OCI-LY7 (cell line): Measurements from ENCODE around the gene CIDEA. TPM values are rescaled to one million over a fixed set of nuclear protein-coding genes. Genes with fewer than 3 reads are reported as not detected.

Source experiments
- BruUV-seq: library from RNA; stranded (reverse); fragments of 400-500 nt; replicated peaks from 2 replicates; lab custom pipeline; 2021; lab: Mats Ljungman, UMichigan
- CTCF ChIA-PET: fragments of 300-600 bp; sonication (Branson Sonifier 250); formaldehyde crosslinking; loops from one replicate; lab custom pipeline; 2022; ENCODE audit warnings: antibody characterized with exemption; ENCODE audit not compliant: unreplicated experiment; lab: Charles Lee
- POLR2A ChIA-PET: fragments of 300-600 bp; sonication (Branson Sonifier 250); formaldehyde crosslinking; loops from one replicate; lab custom pipeline; 2022; ENCODE audit warnings: antibody characterized with exemption; lab: Charles Lee
- DNase-seq: peaks from one replicate; pipeline ENCODE4 v3.0.0-alpha.2; 2015; ENCODE audit warnings: low spot score
- H2AFZ ChIP-seq: fragments of 200-600 bp; sonication (generic), shearing (Covaris generic); 2 replicates; pipeline ENCODE4 v1.6.1; 2014; ENCODE audit warnings: mild to moderate bottlenecking, antibody characterized with exemption, low read length, moderate library complexity
- H3K27ac ChIP-seq: fragments of 200-600 bp; sonication (generic); 2 replicates; pipeline ENCODE4 v1.5.1; 2014; ENCODE audit warnings: mixed run types, low read depth, mild to moderate bottlenecking, moderate library complexity, low read length, inconsistent platforms; ENCODE audit not compliant: poor library complexity, severe bottlenecking
- H3K36me3 ChIP-seq: fragments of 200-600 bp; sonication (generic); 2 replicates; pipeline ENCODE4 v1.6.1; 2014; ENCODE audit warnings: mild to moderate bottlenecking, antibody characterized with exemption, low read length, moderate library complexity, mixed read lengths; ENCODE audit not compliant: insufficient read depth
- H3K4me1 ChIP-seq: fragments of 200-600 bp; sonication (generic); 2 replicates; pipeline ENCODE4 v1.5.1; 2014; ENCODE audit warnings: mild to moderate bottlenecking, low read length; ENCODE audit not compliant: insufficient read depth, poor library complexity, severe bottlenecking
- H3K4me2 ChIP-seq: fragments of 200-600 bp; sonication (generic); 2 replicates; pipeline ENCODE4 v1.6.1; 2014; ENCODE audit warnings: mild to moderate bottlenecking, low read length
- H3K4me3 ChIP-seq: fragments of 200-600 bp; sonication (generic); 2 replicates; pipeline ENCODE4 v1.5.1; 2014; ENCODE audit warnings: mild to moderate bottlenecking, low read depth, low read length; ENCODE audit not compliant: poor library complexity, severe bottlenecking
- H3K79me2 ChIP-seq: fragments of 200-600 bp; sonication (generic); 2 replicates; pipeline ENCODE4 v1.6.1; 2016; ENCODE audit warnings: low read depth, mild to moderate bottlenecking, low read length, moderate library complexity, mixed read lengths; ENCODE audit not compliant: insufficient read depth
- H3K9me2 ChIP-seq: fragments of 200-600 bp; sonication (generic); 2 replicates; pipeline ENCODE4 v1.6.1; 2016; ENCODE audit warnings: mild to moderate bottlenecking, low read length, mixed read lengths; ENCODE audit not compliant: insufficient read depth
- H3K9me3 ChIP-seq: fragments of 200-600 bp; sonication (generic); 2 replicates; pipeline ENCODE4 v1.6.1; 2014; ENCODE audit warnings: mild to moderate bottlenecking, mixed run types, low read length, mixed read lengths
- H4K20me1 ChIP-seq: fragments of 200-600 bp; sonication (generic); 2 replicates; pipeline ENCODE4 v1.6.1; 2014; ENCODE audit warnings: mild to moderate bottlenecking, antibody characterized with exemption, low read length, moderate library complexity, mixed read lengths; ENCODE audit not compliant: insufficient read depth
- EZH2phosphoT487 ChIP-seq: fragments of 200-600 bp; sonication (generic); IDR thresholded peaks from 2 replicates; pipeline ENCODE4 v1.6.1; 2018; ENCODE audit warnings: low read depth, borderline replicate concordance, mild to moderate bottlenecking, mixed run types, antibody characterized with exemption, low read length, moderate library complexity, mixed read lengths
- intact Hi-C: fragments of 100-400 bp; cut with micrococcal nuclease; formaldehyde crosslinking; loops from one replicate; pipeline ENCODE4 v1.10.0; 2022; ENCODE audit not compliant: unreplicated experiment
- total RNA-seq, 2 experiments: library from RNA; depleted of rRNA in 1 of 2; stranded (reverse); fragments of >200 nt in 1 of 2; shearing (Covaris generic) in 1 of 2; gene quantifications; 2 replicates each; pipeline ENCODE4 v1.2.3, GENCODE V29; 2014 to 2022
- TF ChIP-seq, protein P1 (sequence below): fragments of 200-600 bp; sonication (generic); conservative IDR thresholded peaks from 2 replicates; pipeline ENCODE4 v1.5.1; 2014; ENCODE audit warnings: mild to moderate bottlenecking, antibody characterized with exemption, low read length, moderate library complexity, mixed read lengths

Gene CIDEA
- total RNA-seq, 2 experiments from 2014 or later = not detected

DNA sequence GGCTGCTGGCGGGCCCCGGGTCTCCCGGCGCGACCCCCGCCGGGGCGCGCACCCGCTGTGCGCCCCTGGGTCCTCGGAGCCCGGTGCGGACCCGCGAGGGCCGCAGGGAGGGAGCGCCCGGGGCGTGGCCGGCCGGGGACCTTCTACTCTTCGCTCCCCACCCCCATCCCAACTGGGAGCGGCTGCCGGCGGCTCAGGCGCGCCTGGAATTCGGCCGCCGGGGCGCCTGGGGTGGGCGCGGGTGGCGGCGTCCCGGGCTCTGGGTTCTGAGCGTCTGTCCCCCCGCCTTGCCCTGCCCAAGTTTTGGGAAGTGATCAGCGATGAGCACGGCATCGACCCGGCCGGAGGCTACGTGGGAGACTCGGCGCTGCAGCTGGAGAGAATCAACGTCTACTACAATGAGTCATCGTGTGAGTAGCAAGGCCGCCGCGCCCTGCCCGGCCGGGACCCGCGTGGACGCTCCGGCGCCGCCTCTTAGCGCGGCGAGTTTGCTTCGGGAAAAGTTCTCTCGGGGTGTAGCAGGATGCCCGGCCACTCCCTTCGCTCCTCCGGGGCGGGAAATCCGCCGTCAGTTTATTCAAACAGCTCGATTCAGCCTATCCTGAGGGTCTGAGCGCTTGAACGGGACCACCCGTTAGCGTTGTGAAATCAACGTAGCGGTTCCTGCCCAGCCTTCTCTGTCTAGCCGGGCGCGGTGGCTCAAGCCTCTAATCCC, 54.4 kb downstream of the CIDEA start:
- DNase-seq = no peak
- H2AFZ ChIP-seq = no peak overlapping the region

DNA sequence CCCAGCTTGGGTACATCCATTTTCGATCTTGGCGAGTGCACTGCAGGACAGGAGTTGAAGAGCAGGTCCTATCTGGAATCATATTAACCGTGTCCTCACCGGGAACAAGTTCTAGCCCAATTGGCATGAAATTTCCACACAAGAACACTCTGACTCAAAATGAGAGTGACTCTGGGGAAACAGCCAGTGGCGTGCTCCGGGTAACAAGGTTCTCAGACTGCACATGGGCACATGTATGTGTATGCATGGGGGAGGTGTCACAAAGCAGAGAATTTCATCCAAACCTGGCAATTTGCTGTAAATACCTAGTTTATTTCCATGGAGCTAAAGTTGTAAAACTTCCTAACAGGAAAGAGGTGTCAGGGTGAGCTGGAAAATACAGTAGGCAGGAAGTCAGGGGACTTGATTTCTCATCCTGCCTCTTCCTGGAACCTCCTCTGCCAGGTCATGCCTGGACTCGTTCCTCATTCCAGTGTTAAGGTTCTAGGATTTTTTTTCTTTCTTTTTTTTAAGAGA, 55.6 kb downstream of the CIDEA start:
- TF ChIP-seq, protein P1, sequence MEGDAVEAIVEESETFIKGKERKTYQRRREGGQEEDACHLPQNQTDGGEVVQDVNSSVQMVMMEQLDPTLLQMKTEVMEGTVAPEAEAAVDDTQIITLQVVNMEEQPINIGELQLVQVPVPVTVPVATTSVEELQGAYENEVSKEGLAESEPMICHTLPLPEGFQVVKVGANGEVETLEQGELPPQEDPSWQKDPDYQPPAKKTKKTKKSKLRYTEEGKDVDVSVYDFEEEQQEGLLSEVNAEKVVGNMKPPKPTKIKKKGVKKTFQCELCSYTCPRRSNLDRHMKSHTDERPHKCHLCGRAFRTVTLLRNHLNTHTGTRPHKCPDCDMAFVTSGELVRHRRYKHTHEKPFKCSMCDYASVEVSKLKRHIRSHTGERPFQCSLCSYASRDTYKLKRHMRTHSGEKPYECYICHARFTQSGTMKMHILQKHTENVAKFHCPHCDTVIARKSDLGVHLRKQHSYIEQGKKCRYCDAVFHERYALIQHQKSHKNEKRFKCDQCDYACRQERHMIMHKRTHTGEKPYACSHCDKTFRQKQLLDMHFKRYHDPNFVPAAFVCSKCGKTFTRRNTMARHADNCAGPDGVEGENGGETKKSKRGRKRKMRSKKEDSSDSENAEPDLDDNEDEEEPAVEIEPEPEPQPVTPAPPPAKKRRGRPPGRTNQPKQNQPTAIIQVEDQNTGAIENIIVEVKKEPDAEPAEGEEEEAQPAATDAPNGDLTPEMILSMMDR = no peak
- no peak for TF ChIP-seq EZH2phosphoT487
- ChIA-PET CTCF (interaction anchor here (0.5 kb wide), 1 partner anchor 345 kb away, joined by 3 read pairs; no protein-coding TSS in a partner anchor), POLR2A (no interaction called here)
- Histone ChIP-seq H3K36me3 (no peaks in the 10 kb centered on the region), H3K4me1 (peaks cover 11% of the 10 kb centered on the region), H2AFZ (no peak overlapping the region), H3K27ac (no peak overlapping the region), H3K4me2 (no peak overlapping the region), H3K9me3 (peaks cover 19% of the 10 kb centered on the region), H3K79me2 (no peaks in the 10 kb centered on the region), H3K9me2 (no peaks in the 10 kb centered on the region), H4K20me1 (no peaks in the 10 kb centered on the region), H3K4me3 (no peak overlapping the region)
- DNase-seq = no peak
- no TSS peak for BruUV-seq
- intact Hi-C loops = loop anchor here (5.0 kb wide), 1 partner anchor 638 kb away; the partner anchor contains the start of gene SEH1L

More for the DNA sequence above, 54.4 kb downstream of the CIDEA start:
- Histone ChIP-seq H3K27ac (no peak overlapping the region), H3K36me3 (no peaks in the 10 kb centered on the region), H3K4me3 (no peak overlapping the region), H3K9me3 (peaks cover 19% of the 10 kb centered on the region), H4K20me1 (no peaks in the 10 kb centered on the region), H3K4me2 (no peak overlapping the region), H3K9me2 (no peaks in the 10 kb centered on the region), H3K4me1 (no peaks in the 10 kb centered on the region), H3K79me2 (no peaks in the 10 kb centered on the region)
- TF ChIP-seq, protein P1 = no peak
- no peak for TF ChIP-seq EZH2phosphoT487
- ChIA-PET POLR2A (no interaction called here), CTCF (no interaction called here)
- BruUV-seq = no TSS peak
- intact Hi-C loops = no loop called here

DNA sequence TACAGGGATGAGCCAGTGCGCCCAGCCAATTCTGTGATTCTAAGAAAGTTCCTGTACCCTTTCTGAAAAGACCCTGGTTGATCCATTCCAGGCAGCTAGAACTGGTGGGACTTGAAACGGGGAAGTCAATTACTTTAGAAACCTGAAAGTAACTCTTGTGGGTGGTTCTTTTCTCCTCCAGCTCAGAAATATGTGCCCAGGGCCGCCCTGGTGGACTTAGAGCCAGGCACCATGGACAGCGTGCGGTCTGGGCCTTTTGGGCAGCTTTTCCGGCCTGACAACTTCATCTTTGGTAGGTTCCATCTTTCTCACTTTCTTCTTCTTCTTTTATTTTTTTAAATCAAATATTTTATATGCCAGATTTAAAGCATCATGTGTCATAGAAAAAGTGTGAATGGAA, 56.6 kb downstream of the CIDEA start:
- Histone ChIP-seq H3K4me1 (peaks cover 22% of the 10 kb centered on the region), H3K27ac (no peak overlapping the region), H3K4me3 (no peak overlapping the region), H3K36me3 (no peaks in the 10 kb centered on the region), H4K20me1 (no peaks in the 10 kb centered on the region), H3K4me2 (no peak overlapping the region), H3K9me3 (peaks cover 19% of the 10 kb centered on the region), H3K9me2 (no peaks in the 10 kb centered on the region), H2AFZ (no peak overlapping the region), H3K79me2 (no peaks in the 10 kb centered on the region)
- ChIA-PET CTCF (no interaction called here), POLR2A (interaction anchor here (0.7 to 1.1 kb wide), 2 partner anchors 10 to 1341 kb away, joined by 3 to 4 read pairs; no protein-coding TSS in a partner anchor)
- intact Hi-C loops = loop anchor here (5.0 kb wide), 1 partner anchor 637 kb away; the partner anchor contains the start of gene SEH1L
- no TSS peak for BruUV-seq
- DNase-seq = no peak
- TF ChIP-seq, protein P1 = no peak
- no peak for TF ChIP-seq EZH2phosphoT487
